ENCODE results near the gene HNRNPUL1. TPM values are rescaled to one million over a fixed set of nuclear protein-coding genes. Genes with fewer than 3 reads are reported as not detected.

The HNRNPUL1 gene
- total and polyA plus RNA-seq, 2 donors = 67.9 to 98.7 TPM

- Histone ChIP-seq H3K36me3 (ENCODE audit: control insufficient read depth in 2 of 2, insufficient read depth in 2 of 2, low read length in 1 of 2) (peaks cover 0 to 7% of the 10 kb centered on the region in 2 donors), H3K4me3 (ENCODE audit: low read length in 2 of 2) (no peak overlapping the region), H3K27me3 (ENCODE audit: control insufficient read depth in 2 of 2, insufficient read depth in 1 of 2, low read length in 1 of 2) (peaks cover 0 to 4% of the 10 kb centered on the region in 2 donors), H3K27ac (ENCODE audit: low read depth in 1 of 2, low read length in 1 of 2) (no peak overlapping the region), H3K4me1 (ENCODE audit: control insufficient read depth in 2 of 2, insufficient read depth in 2 of 2, low read length in 2 of 2) (peaks cover 6 to 43% of the 10 kb centered on the region in 2 donors), H3K9me3 (ENCODE audit: control insufficient read depth in 2 of 2, insufficient read depth in 1 of 2, low read length in 1 of 2) (no peaks in the 10 kb centered on the region)
- DNase-seq (ENCODE audit: low read depth in 6 of 9, low spot score in 9 of 9) = no peak
- 96% methylated on average over 3 of the region's 3 CpGs for WGBS
Measured at GRCh38 chr19:41355802-41356201, 91.6 kb downstream of the HNRNPUL1 start.

- peaks cover 3 to 12% of the 10 kb centered on the region in 2 donors for H3K36me3 ChIP-seq (ENCODE audit: control insufficient read depth in 2 of 2, insufficient read depth in 2 of 2, low read length in 1 of 2)
- WGBS = 64% methylated on average over 11 of the region's 11 CpGs
- peak overlapping the region; percentile 40 to 84 for H3K27ac ChIP-seq (ENCODE audit: low read depth in 1 of 2, low read length in 1 of 2)
- DNase-seq (ENCODE audit: low read depth in 6 of 9, low spot score in 9 of 9) = peak in 1 of 9 donors; percentile 54
- no peaks in the 10 kb centered on the region for H3K9me3 ChIP-seq (ENCODE audit: control insufficient read depth in 2 of 2, insufficient read depth in 1 of 2, low read length in 1 of 2)
- H3K4me1 ChIP-seq (ENCODE audit: control insufficient read depth in 2 of 2, insufficient read depth in 2 of 2, low read length in 2 of 2) = peaks cover 6 to 35% of the 10 kb centered on the region in 2 donors
- no peak overlapping the region for H3K4me3 ChIP-seq (ENCODE audit: low read length in 2 of 2)
- H3K27me3 ChIP-seq (ENCODE audit: control insufficient read depth in 2 of 2, insufficient read depth in 1 of 2, low read length in 1 of 2) = peaks cover 0 to under 1% of the 10 kb centered on the region in 2 donors
Measured at GRCh38 chr19:41356984-41357739, 93.0 kb downstream of the HNRNPUL1 start.

Other genes starting within 250 kb of the HNRNPUL1 start
- gene CYP2A13, start 175.9 kb upstream of the HNRNPUL1 start, total RNA-seq = not detected
- 0.05 TPM for gene CYP2A13, start 175.9 kb upstream of the HNRNPUL1 start, polyA plus RNA-seq
- not detected for gene CYP2F1, start 149.9 kb upstream of the HNRNPUL1 start, total RNA-seq
- 0.07 TPM for gene CYP2F1, start 149.9 kb upstream of the HNRNPUL1 start, polyA plus RNA-seq
- gene CYP2S1, start 71.2 kb upstream of the HNRNPUL1 start, total RNA-seq = 0.99 TPM
- gene CYP2S1, start 71.2 kb upstream of the HNRNPUL1 start, polyA plus RNA-seq = 4.3 TPM
- 11.9 TPM for gene AXL, start 45.1 kb upstream of the HNRNPUL1 start, total RNA-seq
- 9.5 TPM for gene AXL, start 45.1 kb upstream of the HNRNPUL1 start, polyA plus RNA-seq
- gene CCDC97, start 45.8 kb downstream of the HNRNPUL1 start, total RNA-seq = 10.8 TPM
- gene CCDC97, start 45.8 kb downstream of the HNRNPUL1 start, polyA plus RNA-seq = 15.4 TPM
- 5.0 TPM for gene TGFB1, start 89.5 kb downstream of the HNRNPUL1 start, total RNA-seq
- gene TGFB1, start 89.5 kb downstream of the HNRNPUL1 start, polyA plus RNA-seq = 24.8 TPM
- gene B9D2, start 99.8 kb downstream of the HNRNPUL1 start, total RNA-seq = 9.3 TPM
- 9.0 TPM for gene B9D2, start 99.8 kb downstream of the HNRNPUL1 start, polyA plus RNA-seq
- gene TMEM91, start 112.2 kb downstream of the HNRNPUL1 start, total RNA-seq = 4.5 TPM
- gene TMEM91, start 112.2 kb downstream of the HNRNPUL1 start, polyA plus RNA-seq = 30.8 TPM
- gene EXOSC5, start 133.0 kb downstream of the HNRNPUL1 start, total RNA-seq = 20.2 TPM
- gene EXOSC5, start 133.0 kb downstream of the HNRNPUL1 start, polyA plus RNA-seq = 20.3 TPM
- 28.8 TPM for gene BCKDHA, start 133.4 kb downstream of the HNRNPUL1 start, total RNA-seq
- 37.7 TPM for gene BCKDHA, start 133.4 kb downstream of the HNRNPUL1 start, polyA plus RNA-seq
- 0.94 TPM for gene B3GNT8, start 163.0 kb downstream of the HNRNPUL1 start, total RNA-seq
- 4.1 TPM for gene B3GNT8, start 163.0 kb downstream of the HNRNPUL1 start, polyA plus RNA-seq
- gene DMAC2, start 175.5 kb downstream of the HNRNPUL1 start, total RNA-seq = 28.2 TPM
- 29.3 TPM for gene DMAC2, start 175.5 kb downstream of the HNRNPUL1 start, polyA plus RNA-seq
- gene ERICH4, start 178.8 kb downstream of the HNRNPUL1 start, total RNA-seq = not detected
- 0.05 TPM for gene ERICH4, start 178.8 kb downstream of the HNRNPUL1 start, polyA plus RNA-seq

Data from thymus (tissue), 11 donors.